ENCODE data around the gene SLC38A2. TPM values are rescaled to one million over a fixed set of nuclear protein-coding genes. Genes with fewer than 3 reads are reported as not detected.

SLC38A2 gene
- total RNA-seq, 4 donors from 2014 or later = 186 to 503 (median 368) TPM

GRCh38 chr12:46369095-46369473 lies 3.5 kb downstream of the SLC38A2 start:
- TF ChIP-seq CTCF (IDR thresholded peaks at IDR 0.05; ENCODE audit: low read depth) = no peak

GRCh38 chr12:46368684-46369083 lies 3.9 kb downstream of the SLC38A2 start:
- TF ChIP-seq CTCF (IDR thresholded peaks at IDR 0.05; ENCODE audit: low read depth) = no peak

- no peak for TF ChIP-seq CTCF (IDR thresholded peaks at IDR 0.05; ENCODE audit: low read depth)
Observed at GRCh38 chr12:46368138-46368537, 4.4 kb downstream of the SLC38A2 start.

- TF ChIP-seq CTCF (IDR thresholded peaks at IDR 0.05; ENCODE audit: low read depth) = no peak
Observed at GRCh38 chr12:46367351-46368029, 5.1 kb downstream of the SLC38A2 start.

GRCh38 chr12:46366771-46367170 lies 5.8 kb downstream of the SLC38A2 start:
- TF ChIP-seq CTCF (IDR thresholded peaks at IDR 0.05; ENCODE audit: low read depth) = no peak

GRCh38 chr12:46365951-46366379 lies 6.6 kb downstream of the SLC38A2 start:
- no peak for TF ChIP-seq CTCF (IDR thresholded peaks at IDR 0.05; ENCODE audit: low read depth)

GRCh38 chr12:46364777-46365580 lies 7.6 kb downstream of the SLC38A2 start:
- no peak for TF ChIP-seq CTCF (IDR thresholded peaks at IDR 0.05; ENCODE audit: low read depth)
